NCI-H82 treated with DMSO at 0.1 percent for 48 hours (cell line): Measurements from ENCODE around the gene WDR33.
"Not testable (repeated sequence)": the region's sequence is repeated elsewhere in the genome, so short reads cannot be mapped to it uniquely, and the experiment has no call there.

ENCODE experiments used
- DNase-seq: peaks from one replicate; lab custom pipeline; 2025; ENCODE audit not compliant: unreplicated experiment; lab: John Stamatoyannopoulos, UW

The WDR33 gene

DNA sequence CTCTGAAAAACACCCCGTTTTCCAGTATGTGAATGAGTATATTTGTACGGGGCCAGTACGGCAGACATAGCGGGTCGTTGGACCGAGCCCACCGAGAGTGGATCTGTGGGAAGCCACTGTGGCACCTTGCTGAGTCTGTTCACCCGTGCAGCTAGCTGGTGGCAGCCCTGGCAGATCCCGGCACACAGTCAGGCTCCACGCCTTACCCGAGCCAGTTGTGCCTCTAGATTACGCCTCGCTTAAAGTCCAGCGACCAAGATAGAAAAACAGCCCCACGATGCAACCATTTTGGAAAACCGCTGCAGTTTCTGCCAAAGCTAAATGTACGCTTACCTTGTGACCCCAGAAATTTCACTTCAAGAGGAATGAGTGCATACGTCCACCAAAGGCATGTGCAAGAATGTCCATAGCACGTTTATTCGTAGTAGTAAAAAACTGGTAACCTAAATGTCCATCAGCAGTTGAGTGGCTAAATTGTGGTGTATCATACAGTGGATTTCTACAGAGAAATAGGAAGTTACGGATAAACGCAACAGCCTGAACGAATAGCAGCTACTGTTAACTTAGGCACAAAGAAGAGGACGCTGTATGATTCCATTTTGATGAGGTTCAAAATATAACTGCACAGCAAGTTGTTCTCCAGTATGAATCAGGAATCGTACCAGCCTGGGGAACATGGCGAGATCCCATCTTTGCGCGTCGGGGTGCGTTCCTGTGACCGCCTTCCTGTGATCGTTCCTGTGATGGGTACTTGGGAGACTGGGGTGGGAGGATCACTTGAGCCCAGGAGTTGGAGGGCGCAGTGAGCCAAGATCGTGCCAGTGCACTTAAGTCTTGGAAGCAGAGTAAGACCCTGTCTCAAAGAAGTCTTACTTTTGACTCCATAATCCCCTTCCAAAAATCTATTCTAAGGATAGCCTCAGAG lies 688 bp upstream of the WDR33 start:
- no peak for DNase-seq

DNA sequence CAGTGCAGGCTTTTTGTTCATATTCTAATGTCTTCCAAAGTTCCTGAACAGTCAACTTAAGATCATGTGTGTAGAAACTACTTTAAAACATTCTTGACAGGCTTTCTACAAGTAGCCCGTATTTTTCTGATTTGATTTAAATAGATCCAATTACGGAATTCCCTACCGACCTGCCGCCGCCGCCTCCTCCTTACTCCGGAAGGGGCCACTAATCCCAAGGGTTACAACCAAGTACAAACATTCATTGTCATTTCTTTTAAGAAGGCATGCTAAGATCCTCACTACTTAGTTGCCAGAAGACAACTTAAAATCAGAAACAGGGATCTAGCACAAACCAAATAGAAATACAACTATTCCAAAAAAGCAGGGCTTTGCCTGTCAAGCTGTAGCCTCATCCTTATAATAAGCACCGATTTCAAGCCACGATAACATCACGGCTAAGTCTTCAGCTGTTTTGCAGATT lies 784 bp downstream of the WDR33 start:
- peak; percentile 69 for DNase-seq

DNA sequence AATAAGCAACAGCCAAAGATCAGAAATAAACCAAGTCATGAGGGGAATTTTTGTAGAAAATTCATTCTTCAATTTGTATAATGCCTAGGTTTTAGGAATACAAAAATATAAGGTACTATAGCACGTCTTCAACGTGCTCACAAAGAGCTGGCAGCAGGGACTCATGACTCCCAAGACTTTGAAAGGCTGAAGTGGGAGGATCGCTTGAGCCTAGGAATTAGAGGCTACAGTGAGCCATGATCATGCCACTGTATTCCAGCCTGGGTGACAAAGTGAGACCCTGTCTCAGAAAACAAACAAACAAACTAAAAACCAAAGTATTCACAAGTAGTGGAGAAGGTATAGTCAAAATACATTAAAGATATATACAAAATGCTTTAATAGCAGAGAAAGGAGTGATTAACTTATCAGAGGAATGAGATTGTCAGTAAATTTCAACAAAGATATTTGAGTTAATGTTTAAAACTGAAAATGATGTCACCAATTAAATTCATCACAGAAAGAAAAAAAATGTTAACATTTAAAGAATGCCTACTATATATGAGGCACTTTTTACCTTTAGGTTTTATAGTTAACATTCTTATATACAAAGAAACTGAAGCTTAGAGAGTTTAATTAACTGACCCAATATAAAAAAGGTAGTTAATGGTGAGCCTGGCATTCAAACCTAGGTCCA lies 3.2 kb downstream of the WDR33 start:
- DNase-seq = no peak

DNA sequence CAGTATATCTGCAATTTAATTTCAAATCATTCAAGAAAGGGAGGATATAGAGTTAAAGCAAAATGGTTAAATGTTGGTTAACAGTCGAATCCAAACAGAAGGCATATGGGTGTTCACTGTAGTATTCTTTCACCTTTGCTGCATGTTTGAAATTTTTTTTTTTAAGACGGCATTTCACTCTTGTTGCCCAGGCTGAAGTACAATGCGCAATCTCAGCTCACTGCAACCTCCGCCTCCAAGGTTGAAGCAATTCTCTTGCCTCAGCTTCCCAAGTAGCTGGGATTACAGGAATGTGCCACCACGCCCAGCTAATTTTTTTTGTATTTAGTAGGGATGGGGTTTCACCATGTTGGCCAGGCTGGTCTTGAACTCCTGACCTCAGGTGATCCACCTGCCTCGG lies 4.1 kb downstream of the WDR33 start:
- not testable (repeated sequence) for DNase-seq

DNA sequence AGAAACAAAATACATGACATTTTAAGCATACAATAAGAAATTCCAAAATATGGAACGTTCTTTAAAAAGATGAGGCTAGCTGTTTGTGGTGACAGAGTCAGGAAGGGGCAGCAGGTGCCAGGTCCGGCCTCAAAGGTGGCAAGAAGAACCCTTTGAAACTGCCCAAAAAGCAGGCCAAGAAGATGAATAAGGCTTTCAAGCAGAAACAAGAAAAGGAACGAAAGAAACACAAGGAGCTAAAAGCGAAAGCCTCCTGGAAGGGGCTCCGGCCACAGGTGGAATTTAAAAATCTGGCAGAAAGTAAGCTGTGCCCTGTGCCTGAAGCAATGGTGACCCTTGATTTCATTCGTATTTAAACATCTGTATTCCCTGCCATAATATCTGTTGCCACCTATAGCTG lies 5.5 kb downstream of the WDR33 start:
- no peak for DNase-seq

DNA sequence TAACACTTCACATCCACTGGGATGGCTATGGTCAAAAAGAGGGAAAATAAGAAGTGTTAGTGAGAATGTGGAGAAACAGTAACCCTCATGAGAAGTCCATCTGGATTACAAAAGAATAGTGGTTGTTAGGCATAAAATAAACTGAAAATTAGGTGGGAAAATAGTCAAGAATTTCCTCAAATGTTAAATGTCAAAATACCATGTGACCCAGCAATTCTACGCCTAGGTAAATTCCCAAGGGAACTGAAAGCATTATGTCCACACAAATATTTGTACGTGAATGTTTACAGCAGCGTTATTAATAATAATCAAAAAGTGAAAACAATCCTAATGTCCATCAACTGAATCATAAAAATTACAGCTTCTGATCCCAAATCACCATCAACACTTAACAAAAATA lies 11.0 kb downstream of the WDR33 start:
- DNase-seq = no peak

DNA sequence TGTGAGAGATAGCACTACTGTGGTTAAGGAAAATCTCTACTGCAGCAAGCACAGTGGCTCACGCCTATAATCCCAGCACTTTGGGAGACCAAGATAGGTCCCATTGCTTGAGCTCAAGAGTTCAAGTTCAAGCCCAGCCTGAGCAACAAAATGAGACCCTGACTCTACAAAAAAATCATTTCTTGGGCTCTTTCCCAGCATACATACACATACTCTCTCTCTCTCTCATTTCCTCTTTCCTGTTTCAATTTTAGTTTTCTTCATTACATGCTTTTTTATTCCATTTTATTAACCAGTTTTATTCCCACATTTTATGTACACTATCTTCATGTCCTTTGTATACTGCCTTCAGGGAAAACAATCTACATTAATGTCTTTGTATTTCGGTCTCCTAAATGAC lies 14.6 kb downstream of the WDR33 start:
- no peak for DNase-seq

DNA sequence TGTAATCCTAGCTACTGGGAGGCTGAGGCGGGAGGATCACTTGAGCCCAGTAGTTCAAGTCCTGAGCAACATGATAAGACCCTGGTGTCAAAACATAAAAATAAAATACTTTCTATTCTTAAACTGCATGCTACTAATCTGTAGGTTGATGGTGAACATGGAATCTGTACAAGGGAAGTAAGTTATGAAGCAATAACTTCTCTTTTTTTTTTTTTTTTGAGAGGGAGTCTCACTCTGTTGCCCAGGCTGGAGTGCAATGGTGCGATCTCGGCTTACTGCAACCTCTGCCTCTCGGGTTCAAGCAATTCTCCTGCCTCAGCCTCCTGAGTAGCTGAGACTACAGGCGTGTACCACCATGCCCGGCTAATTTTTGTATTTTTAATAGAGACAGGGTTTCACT lies 16.1 kb downstream of the WDR33 start:
- DNase-seq = not testable (repeated sequence)

DNA sequence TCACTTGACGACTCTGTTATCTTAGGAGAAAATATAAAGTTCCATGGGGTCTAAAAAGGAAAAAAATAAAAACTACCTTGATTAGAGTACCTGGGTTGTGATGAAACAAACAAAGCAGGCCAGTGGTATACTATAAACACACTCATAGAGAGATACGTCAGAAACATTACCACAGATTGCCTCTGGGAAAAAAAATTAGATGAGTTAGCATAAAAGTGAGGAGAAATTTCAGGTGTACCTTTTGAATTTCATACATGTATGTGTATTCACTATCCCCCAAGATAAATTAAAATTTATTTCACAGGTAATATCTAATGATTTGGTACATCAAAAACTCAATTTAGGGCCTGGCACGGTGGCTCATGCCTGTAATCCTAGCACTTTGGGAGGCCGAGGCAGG lies 18.2 kb downstream of the WDR33 start:
- DNase-seq = no peak

DNA sequence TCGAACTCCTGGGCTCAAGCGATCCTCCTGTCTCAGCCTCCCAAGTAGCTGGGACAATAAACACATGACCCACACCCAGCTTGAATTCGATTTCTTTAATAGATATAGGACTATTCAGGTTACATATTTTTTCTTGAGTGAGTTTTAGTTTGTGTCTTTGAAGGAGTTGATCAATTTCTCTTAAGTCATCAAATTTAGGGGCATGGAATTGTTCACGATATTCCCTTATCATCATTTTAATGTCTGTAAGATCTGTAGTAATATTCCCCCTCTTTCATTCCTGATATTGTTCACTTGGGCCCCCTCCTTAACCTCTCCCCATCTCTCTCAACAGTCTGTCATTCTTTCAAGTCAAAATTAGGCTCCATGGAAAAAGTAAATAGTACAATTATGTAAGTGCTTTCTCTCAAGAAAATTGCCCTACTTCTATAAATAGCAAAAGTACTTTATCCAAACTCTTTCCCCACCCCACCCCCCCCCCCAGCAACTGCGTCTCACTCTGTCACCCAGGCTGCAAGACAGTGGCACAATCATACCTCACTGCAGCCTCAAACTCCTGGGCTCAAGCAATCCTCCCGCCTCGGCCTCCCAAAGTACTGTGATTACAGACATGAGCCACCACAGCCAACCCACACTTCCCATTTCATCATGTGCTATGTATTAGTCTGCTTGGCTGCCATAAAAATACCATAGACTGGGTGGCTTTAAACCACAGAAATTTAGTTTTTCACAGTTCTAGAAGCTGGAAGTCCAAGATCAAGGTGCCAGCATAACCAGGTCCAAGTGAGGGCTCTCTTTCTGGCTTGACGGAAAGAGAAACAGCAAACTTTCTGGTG lies 20.1 kb downstream of the WDR33 start:
- no peak for DNase-seq

DNA sequence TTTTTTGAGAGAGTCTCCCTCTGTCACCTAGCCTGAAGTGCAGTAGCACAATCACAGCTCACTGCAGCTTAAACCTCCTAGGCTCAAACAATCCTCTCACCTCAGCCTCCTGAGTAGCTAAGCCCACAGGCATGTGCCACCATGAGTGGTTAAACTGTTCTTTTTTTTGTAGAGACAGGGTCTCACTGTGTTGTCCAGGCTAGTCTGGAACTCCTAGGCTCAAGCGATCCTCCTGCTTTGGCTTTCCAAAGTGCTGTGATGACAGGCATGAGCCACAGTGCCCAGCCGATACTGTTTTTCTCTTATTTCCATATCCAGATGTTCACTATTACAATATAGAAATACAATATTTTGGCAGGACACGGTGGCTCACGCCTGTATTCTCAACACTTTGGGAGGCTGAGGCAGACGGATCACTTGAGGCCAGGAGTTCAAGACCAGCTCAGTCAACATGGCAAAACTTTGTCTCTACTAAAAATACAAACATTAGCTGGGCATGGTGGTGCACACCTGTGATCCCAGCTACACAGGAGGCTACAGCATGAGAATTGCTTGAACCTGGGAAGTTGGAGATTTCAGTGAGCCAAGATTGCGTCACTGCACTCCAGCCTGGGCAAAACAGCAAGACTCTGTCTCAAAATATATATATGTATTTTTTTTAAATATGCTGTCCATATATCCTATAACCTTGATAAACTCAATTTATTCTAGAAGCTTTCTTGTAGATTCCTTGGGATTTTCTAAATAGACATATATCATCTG lies 24.7 kb downstream of the WDR33 start:
- no peak for DNase-seq

DNA sequence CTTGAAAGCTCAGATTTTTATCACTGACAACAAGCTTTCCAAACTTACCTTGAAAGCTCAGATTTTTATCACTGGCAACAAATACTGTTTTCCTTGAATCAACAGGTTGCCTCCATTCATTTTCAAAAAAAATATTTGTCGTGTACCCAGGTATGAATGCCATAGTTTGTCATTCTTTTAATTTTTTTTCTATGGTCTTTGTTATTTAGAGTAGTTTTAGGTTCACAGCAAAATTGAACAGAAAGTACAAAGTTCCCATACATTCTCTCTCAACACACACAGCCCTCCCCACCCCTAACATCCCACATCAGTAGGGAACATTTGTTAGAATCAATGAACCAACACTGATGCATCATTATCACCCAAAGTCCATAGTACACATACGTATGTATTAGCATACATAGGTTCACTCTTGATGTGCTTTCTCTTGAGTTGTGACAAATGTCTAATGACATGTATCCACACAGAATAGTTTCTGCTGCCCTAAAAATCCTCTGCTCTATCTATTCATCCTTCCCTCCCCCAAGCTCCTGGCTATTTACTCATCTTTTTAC lies 25.9 kb downstream of the WDR33 start:
- no peak for DNase-seq

DNA sequence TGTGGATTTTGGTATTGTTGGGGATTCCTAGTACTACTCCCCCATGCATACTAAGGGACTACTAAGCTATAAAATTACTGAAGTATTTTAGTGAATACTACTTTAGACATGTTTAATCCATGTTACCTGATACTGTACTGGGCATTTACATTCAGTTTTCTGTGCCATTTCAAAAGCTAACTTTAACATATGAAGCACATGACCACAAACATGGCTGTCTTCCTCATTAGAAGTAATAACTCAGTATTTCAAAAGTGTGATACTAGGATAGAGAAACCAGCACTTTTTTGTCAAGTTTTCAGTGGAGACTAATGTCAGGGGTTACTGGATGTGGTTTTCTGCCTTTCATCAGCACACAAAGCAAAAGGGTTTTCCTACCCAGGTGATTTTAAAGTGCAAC lies 27.9 kb downstream of the WDR33 start:
- DNase-seq = no peak

DNA sequence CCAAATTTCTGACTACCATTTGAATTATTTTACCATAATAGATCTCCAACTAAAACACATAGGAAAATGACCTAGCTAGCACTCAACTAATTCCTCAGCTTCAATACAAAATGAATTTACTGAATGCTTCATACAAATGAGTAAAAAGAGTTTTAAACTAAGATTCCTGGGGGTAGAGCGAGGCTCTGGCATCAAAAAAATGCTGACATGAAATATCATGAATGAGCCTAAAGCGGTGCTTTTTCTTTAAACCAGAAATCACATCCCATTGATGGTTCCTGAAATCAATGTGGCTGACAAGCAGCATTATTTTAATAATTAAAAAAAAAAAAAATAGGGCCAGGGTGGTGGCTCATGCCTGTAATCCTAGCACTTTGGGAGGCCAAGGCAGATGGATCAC lies 32.1 kb downstream of the WDR33 start:
- no peak for DNase-seq

DNA sequence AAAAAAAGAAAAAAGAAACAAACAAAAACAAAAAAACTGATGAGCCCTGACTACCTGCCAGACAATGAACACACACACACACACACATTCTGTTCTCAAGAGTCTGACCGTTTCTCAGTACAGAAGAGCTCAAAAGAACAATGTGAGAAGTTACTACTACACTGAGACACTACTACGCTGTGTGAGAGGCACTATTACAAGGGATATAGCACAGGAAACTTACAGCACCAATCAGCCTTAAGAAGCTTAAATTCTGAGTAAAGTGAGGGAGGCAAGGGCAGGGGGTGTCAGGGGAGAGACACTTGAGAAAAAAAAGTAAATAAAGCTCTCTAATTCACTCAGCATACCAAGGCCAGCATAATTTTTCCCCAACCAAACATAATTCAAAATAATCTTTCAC lies 32.5 kb downstream of the WDR33 start:
- DNase-seq = peak; percentile 28

DNA sequence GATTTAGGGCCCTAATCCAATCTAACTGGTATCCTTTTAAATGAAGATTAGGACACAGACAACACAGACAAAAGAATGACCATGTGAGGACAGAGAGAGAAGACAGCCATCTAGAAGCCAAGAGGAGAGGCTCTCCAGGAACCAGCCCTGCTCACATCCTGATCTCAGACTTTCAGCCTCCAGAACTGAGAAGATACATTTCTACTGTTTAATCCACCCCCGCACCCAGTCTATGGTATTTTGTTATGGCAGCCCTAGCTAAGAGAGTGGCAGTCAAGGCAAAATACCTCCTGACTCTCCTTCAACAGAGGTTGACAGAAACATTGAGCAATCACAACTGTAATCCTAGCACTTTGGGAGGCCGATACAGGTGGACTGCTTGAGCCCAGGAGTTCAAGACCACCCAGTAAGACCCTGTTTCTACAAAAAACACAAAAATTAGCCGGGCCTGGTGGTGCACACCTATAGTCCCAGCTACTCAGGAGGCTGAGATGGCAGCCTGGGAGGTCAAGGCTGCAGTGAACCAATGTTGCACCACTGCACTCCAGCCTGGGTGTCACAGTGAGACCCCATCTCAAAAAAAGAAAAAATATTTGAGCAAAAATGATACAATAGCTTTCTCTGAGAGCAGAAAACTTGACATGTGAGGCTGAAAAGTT lies 34.7 kb downstream of the WDR33 start:
- peak; percentile 70 for DNase-seq

DNA sequence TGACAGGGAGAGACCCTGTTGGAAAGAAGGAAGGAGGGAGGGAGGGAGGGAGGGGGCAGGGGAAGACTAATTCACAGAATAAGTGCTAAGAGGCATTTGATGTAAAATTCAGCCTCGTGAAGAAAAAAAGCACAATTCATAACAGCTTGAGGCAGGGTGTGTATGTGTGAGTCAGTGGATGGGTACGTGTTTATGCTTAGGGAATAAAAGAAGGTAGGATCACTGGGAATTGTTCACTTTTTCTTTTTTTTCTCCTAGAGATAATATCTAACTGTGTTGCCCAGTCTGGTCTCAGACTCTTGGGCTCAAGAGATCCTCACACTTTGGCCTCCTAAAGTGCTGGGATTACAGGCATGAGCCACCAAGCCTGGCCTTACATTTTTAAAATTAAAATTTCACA lies 39.2 kb downstream of the WDR33 start:
- no peak for DNase-seq

DNA sequence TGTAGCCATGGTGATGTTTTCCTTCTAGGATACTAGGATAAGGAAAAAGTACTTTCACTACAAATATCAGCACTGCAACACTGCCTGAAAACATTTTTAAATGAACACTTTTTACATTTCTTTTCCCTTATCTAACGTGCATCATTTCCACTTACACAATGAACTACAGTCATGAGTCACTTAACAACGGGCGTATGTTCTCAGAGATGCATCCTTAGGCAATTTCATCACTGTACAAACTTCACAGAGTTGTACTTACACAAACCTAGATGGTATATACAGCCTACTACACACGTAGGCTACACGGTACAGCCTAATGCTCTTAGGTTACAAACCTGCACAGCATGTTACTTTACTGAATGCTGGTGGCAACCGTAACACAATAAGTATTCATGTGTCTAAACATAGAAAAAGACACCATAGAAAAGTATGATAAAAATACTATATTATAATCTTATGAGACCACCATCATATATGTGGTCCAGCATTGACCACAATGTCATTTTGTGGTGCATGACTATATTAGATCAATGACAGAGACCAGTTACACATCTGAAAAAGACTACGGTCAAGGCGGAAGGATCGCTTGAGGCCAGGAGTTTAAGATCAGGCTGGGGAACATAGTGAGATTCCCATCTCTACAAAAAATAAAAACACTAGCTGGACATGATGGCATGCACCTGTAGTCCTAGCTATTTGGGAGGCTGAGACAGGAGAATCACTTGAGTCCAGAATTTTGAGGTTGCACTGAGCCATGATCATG lies 39.8 kb downstream of the WDR33 start:
- DNase-seq = no peak

DNA sequence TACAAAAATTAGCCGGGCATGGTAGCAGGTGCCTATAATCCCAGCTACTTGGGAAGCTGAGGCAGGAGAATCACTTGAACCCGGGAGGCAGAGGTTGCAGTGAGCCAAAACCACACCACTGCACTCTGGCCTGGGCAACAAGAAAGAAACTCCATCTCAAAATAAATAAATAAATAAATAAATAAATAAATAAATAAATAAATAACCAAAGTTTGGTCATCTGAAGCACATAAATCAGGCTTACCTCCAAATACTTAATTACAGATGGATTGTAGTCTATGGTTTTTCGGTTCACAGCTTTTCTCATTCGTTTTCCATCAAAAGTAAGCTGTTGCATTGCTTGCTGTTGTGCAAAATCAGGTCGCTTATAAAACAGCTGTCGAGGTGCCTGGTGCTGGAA lies 40.4 kb downstream of the WDR33 start:
- not testable (repeated sequence) for DNase-seq
